Esophagus squamous epithelium (tissue), 5 donors: Measurements from ENCODE around the gene TTC22. TPM values are rescaled to one million over a fixed set of nuclear protein-coding genes. Genes with fewer than 3 reads are reported as not detected.

ENCODE experiments used
- DNase-seq: peaks from one replicate; lab custom pipeline; 2025; lab: John Stamatoyannopoulos, UW
- H3K27ac ChIP-seq, 4 donors: fragments of 200-600 bp; sonication (generic); one replicate each; pipeline ENCODE4 v1.5.1; 2016 to 2019; ENCODE audit warnings: mild to moderate bottlenecking in 1 of 4
- H3K27me3 ChIP-seq, 4 donors: fragments of 200-600 bp; sonication (generic); 1 replicate in 3 of 4; 2 replicates in 1 of 4; pipeline versions ENCODE4 v1.5.1 to v1.6.0; 2017 to 2021; ENCODE audit warnings: antibody characterized with exemption in 1 of 4
- H3K36me3 ChIP-seq, 3 donors: fragments of 200-600 bp; sonication (generic); one replicate each; pipeline ENCODE4 v1.5.1; 2016 to 2019
- H3K4me1 ChIP-seq, 3 donors: fragments of 200-600 bp; sonication (generic); one replicate each; pipeline ENCODE4 v1.5.1; 2017 to 2019
- H3K4me3 ChIP-seq, 4 donors: fragments of 200-600 bp; sonication (generic); 1 replicate in 3 of 4; 2 replicates in 1 of 4; pipeline ENCODE4 v1.5.1; 2016 to 2019; ENCODE audit warnings: mild to moderate bottlenecking in 2 of 4, moderate library complexity in 1 of 4
- H3K9me3 ChIP-seq, 3 donors: fragments of 200-600 bp; sonication (generic); one replicate each; pipeline ENCODE4 v1.5.1; 2016 to 2019
- CTCF ChIP-seq, 6 experiments: fragments of 450-650 bp in 4 of 6; fragments of 200-600 bp in 2 of 6; sonication (generic) in 2 of 6; IDR thresholded peaks; one replicate each; pipeline ENCODE4 v1.5.1; 2016 to 2019; ENCODE audit warnings: antibody characterized with exemption in 6 of 6, mild to moderate bottlenecking in 4 of 6, moderate library complexity in 4 of 6
- POLR2A ChIP-seq, 4 donors: fragments of 450-650 bp; IDR thresholded peaks; one replicate each; pipeline ENCODE4 v1.6.1; 2017; ENCODE audit warnings: antibody characterized with exemption in 4 of 4, mild to moderate bottlenecking in 4 of 4, moderate library complexity in 3 of 4
- WGBS, 2 donors: methylation state at CpG; one replicate each; pipeline ENCODE4 v1.1.5; 2018; 5-methylcytosine and 5-hydroxymethylcytosine counted together
- intact Hi-C: fragments of 100-400 bp; cut with DNase I; formaldehyde crosslinking; loops from one replicate; pipeline ENCODE4 v1.15.0; 2022
- total RNA-seq, 4 donors: library from RNA; depleted of rRNA; stranded (reverse); fragments of >200 nt; gene quantifications; one replicate each; pipeline ENCODE4 v1.1.0, GENCODE V29; 2016
- donor health status: DM: yes; HTN: yes; CAD: no.

TTC22 gene
- total RNA-seq, 4 donors from 2014 or later: 73.4 to 323 (median 141) TPM

- WGBS, 2 donors: 84% methylated on average over 6 of the region's 14 CpGs; no CpG with 5 or more reads in 1 of the 2 donors
- TF ChIP-seq POLR2A (IDR thresholded peaks at IDR 0.05) (no peak), CTCF (IDR thresholded peaks at IDR 0.05) (no peak)
- H3K4me1 ChIP-seq: no peaks in the 10 kb centered on the region
- no peaks in the 10 kb centered on the region for H3K27me3 ChIP-seq
- DNase-seq: no peak
- no peak overlapping the region for H3K27ac ChIP-seq
- H3K9me3 ChIP-seq: no peaks in the 10 kb centered on the region
- no peak overlapping the region for H3K4me3 ChIP-seq
- intact Hi-C loops: no loop called here
- H3K36me3 ChIP-seq: peaks cover 0 to 20% (median 7%) of the 10 kb centered on the region in 3 donors
Measured at GRCh38 chr1:54748094-54748835, 52.9 kb downstream of the TTC22 start.

GRCh38 chr1:54745864-54746263 is 55.3 kb downstream of the TTC22 start:
- Histone ChIP-seq H3K27ac (no peak overlapping the region), H3K4me1 (no peaks in the 10 kb centered on the region), H3K36me3 (peaks cover 0 to 44% (median 15%) of the 10 kb centered on the region in 3 donors), H3K9me3 (no peaks in the 10 kb centered on the region), H3K4me3 (no peak overlapping the region), H3K27me3 (no peaks in the 10 kb centered on the region)
- intact Hi-C loops: no loop called here
- no peak for TF ChIP-seq CTCF (IDR thresholded peaks at IDR 0.05)
- no peak for TF ChIP-seq POLR2A (IDR thresholded peaks at IDR 0.05)
- 81 to 94% methylated on average over 3 to 4 of the region's 4 CpGs for WGBS, 2 donors
- no peak for DNase-seq

GRCh38 chr1:54745274-54745673 is 55.8 kb downstream of the TTC22 start:
- H3K4me1 ChIP-seq: no peaks in the 10 kb centered on the region
- 53 to 86% methylated on average over 4 to 5 of the region's 6 CpGs for WGBS, 2 donors
- no peak overlapping the region for H3K27ac ChIP-seq
- TF ChIP-seq CTCF (IDR thresholded peaks at IDR 0.05): no peak
- no peak for TF ChIP-seq POLR2A (IDR thresholded peaks at IDR 0.05)
- H3K36me3 ChIP-seq: peaks cover 4 to 50% (median 21%) of the 10 kb centered on the region in 3 donors
- H3K9me3 ChIP-seq: no peaks in the 10 kb centered on the region
- intact Hi-C loops: no loop called here
- H3K4me3 ChIP-seq: no peak overlapping the region
- no peaks in the 10 kb centered on the region for H3K27me3 ChIP-seq
- DNase-seq: no peak

GRCh38 chr1:54744696-54745095 is 56.4 kb downstream of the TTC22 start:
- WGBS, 2 donors: 100% methylated on average over 1 of the region's 3 CpGs; no CpG with 5 or more reads in 1 of the 2 donors
- DNase-seq: no peak
- Histone ChIP-seq H3K27me3 (no peaks in the 10 kb centered on the region), H3K9me3 (no peaks in the 10 kb centered on the region), H3K4me1 (no peaks in the 10 kb centered on the region), H3K27ac (no peak overlapping the region), H3K36me3 (peaks cover 8 to 56% (median 25%) of the 10 kb centered on the region in 3 donors), H3K4me3 (no peak overlapping the region)
- intact Hi-C loops: no loop called here
- TF ChIP-seq CTCF (IDR thresholded peaks at IDR 0.05) (no peak), POLR2A (IDR thresholded peaks at IDR 0.05) (no peak)

GRCh38 chr1:54743416-54744226 is 57.5 kb downstream of the TTC22 start:
- 85 to 100% methylated on average over 1 to 9 of the region's 12 CpGs for WGBS, 2 donors
- no peak overlapping the region for H3K27ac ChIP-seq
- no peak overlapping the region for H3K4me3 ChIP-seq
- no peaks in the 10 kb centered on the region for H3K27me3 ChIP-seq
- no peaks in the 10 kb centered on the region for H3K9me3 ChIP-seq
- H3K36me3 ChIP-seq: peaks cover 8 to 67% (median 34%) of the 10 kb centered on the region in 3 donors
- no peaks in the 10 kb centered on the region for H3K4me1 ChIP-seq
- intact Hi-C loops: no loop called here
- TF ChIP-seq CTCF (IDR thresholded peaks at IDR 0.05): no peak
- no peak for TF ChIP-seq POLR2A (IDR thresholded peaks at IDR 0.05)
- DNase-seq: no peak
